B cell (primary cell): ENCODE data around the gene MCCD1. TPM values are rescaled to one million over a fixed set of nuclear protein-coding genes. Genes with fewer than 3 reads are reported as not detected.

Experiments used
- ATAC-seq: fragments of 200-7000 bp; cut with Tn5 transposase; one replicate; pipeline ENCODE4 v1.10.0; 2021; ENCODE audit warnings: low read depth, mild to moderate bottlenecking, moderate number of reproducible peaks, moderate library complexity
- CTCF ChIA-PET: fragments of 350-600 bp; sonication (Branson Sonifier 250); formaldehyde crosslinking; loops from one replicate; lab custom pipeline; 2021; ENCODE audit warnings: antibody characterized with exemption, inconsistent platforms; lab: Charles Lee
- POLR2A ChIA-PET: fragments of 350-600 bp; sonication (Branson Sonifier 250); formaldehyde crosslinking; loops from one replicate; lab custom pipeline; 2021; ENCODE audit warnings: antibody characterized with exemption; lab: Charles Lee
- DNase-seq: peaks from one replicate; pipeline ENCODE4 v3.0.0; 2013
- H2AFZ ChIP-seq: 2 replicates; pipeline ENCODE4 v1.6.1; 2012; ENCODE audit warnings: mild to moderate bottlenecking, low read depth, low read length; ENCODE audit not compliant: insufficient read depth, poor library complexity, severe bottlenecking
- H3K27ac ChIP-seq, 2 donors: 1 replicate in 1 of 2; 2 replicates in 1 of 2; pipeline ENCODE4 v1.5.1; 2012 to 2013; ENCODE audit warnings: low read length in 2 of 2, mild to moderate bottlenecking in 2 of 2, moderate library complexity in 1 of 2
- H3K27me3 ChIP-seq, 4 experiments: fragments of 200-600 bp in 1 of 4; sonication (generic) in 1 of 4; replicated peaks in 1 of 4; 1 replicate in 2 of 4; 2 replicates in 2 of 4; pipeline versions ENCODE4 v1.6.1 to v1.7.0; 2013 to 2016; ENCODE audit warnings: low read length in 3 of 4, mild to moderate bottlenecking in 2 of 4, mixed read lengths in 1 of 4, moderate library complexity in 1 of 4; ENCODE audit not compliant: insufficient read depth in 4 of 4, control insufficient read depth in 3 of 4; ENCODE audit errors: control extremely low read depth in 1 of 4
- H3K36me3 ChIP-seq, 2 experiments: replicated peaks in 1 of 2; 1 replicate in 1 of 2; 2 replicates in 1 of 2; pipeline versions ENCODE4 v1.6.1 to v1.7.1; 2013; ENCODE audit warnings: low read length in 1 of 2; ENCODE audit not compliant: insufficient read depth in 2 of 2, control insufficient read depth in 1 of 2; ENCODE audit errors: control extremely low read depth in 1 of 2, extremely low read depth in 1 of 2
- H3K4me1 ChIP-seq, 2 donors: fragments of 200-600 bp in 1 of 2; sonication (generic) in 1 of 2; 1 replicate in 1 of 2; 2 replicates in 1 of 2; pipeline versions ENCODE4 v1.5.1 to v1.6.1; 2013 to 2017; ENCODE audit warnings: low read length in 2 of 2; ENCODE audit not compliant: control insufficient read depth in 2 of 2, insufficient read depth in 2 of 2
- H3K4me2 ChIP-seq: replicated peaks from 2 replicates; pipeline ENCODE3; 2012; ENCODE audit warnings: mild to moderate bottlenecking, low read depth, low read length; ENCODE audit not compliant: poor library complexity, severe bottlenecking
- H3K4me3 ChIP-seq, 5 experiments: fragments of 200-600 bp in 1 of 5; sonication (generic) in 1 of 5; 1 replicate in 3 of 5; 2 replicates in 2 of 5; pipeline versions ENCODE4 v1.5.1 to v1.7.0; 2011 to 2016; ENCODE audit warnings: low read length in 4 of 5, mild to moderate bottlenecking in 4 of 5, low read depth in 2 of 5, control low read depth in 1 of 5, moderate library complexity in 1 of 5; ENCODE audit not compliant: insufficient read depth in 1 of 5; ENCODE audit errors: control extremely low read depth in 1 of 5, extremely low read depth in 1 of 5
- H3K79me2 ChIP-seq: fragments of 200-600 bp; sonication (generic); one replicate; pipeline ENCODE4 v1.6.0; 2016; ENCODE audit warnings: low read length; ENCODE audit not compliant: control insufficient read depth, insufficient read depth
- H3K9ac ChIP-seq: fragments of 200-600 bp; sonication (generic); 2 replicates; pipeline ENCODE4 v1.6.1; 2017; ENCODE audit warnings: mild to moderate bottlenecking, low read length, moderate library complexity
- H3K9me3 ChIP-seq, 3 donors: one replicate each; pipeline versions ENCODE4 v1.6.1 to v1.7.1; 2013; ENCODE audit warnings: low read length in 2 of 3; ENCODE audit not compliant: control insufficient read depth in 2 of 3, insufficient read depth in 1 of 3; ENCODE audit errors: control extremely low read depth in 1 of 3
- H4K20me1 ChIP-seq: 2 replicates; pipeline ENCODE4 v1.6.0; 2012; ENCODE audit warnings: mild to moderate bottlenecking, low read length; ENCODE audit not compliant: insufficient read depth, control insufficient read depth, poor library complexity, severe bottlenecking
- H3K27ac Mint-ChIP-seq: one replicate; pipeline ENCODE4 v1.8.0; 2021; ENCODE audit warnings: mixed read lengths
- H3K27me3 Mint-ChIP-seq: one replicate; pipeline ENCODE4 v1.8.0; 2021; ENCODE audit warnings: mixed read lengths
- H3K4me1 Mint-ChIP-seq: one replicate; pipeline ENCODE4 v1.8.0; 2021; ENCODE audit warnings: mixed read lengths
- H3K4me3 Mint-ChIP-seq: one replicate; pipeline ENCODE4 v1.8.0; 2021; ENCODE audit warnings: mixed read lengths
- H3K9me3 Mint-ChIP-seq: one replicate; pipeline ENCODE4 v1.8.0; 2022; ENCODE audit warnings: mixed read lengths; ENCODE audit not compliant: insufficient read depth
- EZH2 ChIP-seq: IDR thresholded peaks from 2 replicates; pipeline ENCODE4 v1.6.1; 2012; ENCODE audit warnings: borderline replicate concordance, low read depth, mild to moderate bottlenecking, moderate library complexity, low read length; ENCODE audit not compliant: insufficient read depth, poor library complexity, severe bottlenecking
- WGBS: methylation state at CpG from one replicate; pipeline ENCODE4 v1.1.5; 2013; ENCODE audit warnings: missing lambda C conversion rate; ENCODE audit not compliant: insufficient coverage; 5-methylcytosine and 5-hydroxymethylcytosine counted together
- intact Hi-C: fragments of 100-400 bp; cut with micrococcal nuclease; formaldehyde crosslinking; loops from one replicate; pipeline ENCODE4 v1.10.0; 2022
- polyA plus RNA-seq: library from polyadenylated mRNA; depleted of rRNA; stranded (reverse); fragments of >200 nt; gene quantifications from 2 replicates; pipeline ENCODE4 v1.2.3, GENCODE V29; 2012
- total RNA-seq, 2 donors: library from RNA; stranded (reverse); fragments of 120-200 nt in 1 of 2; gene quantifications; 1 replicate in 1 of 2; 2 replicates in 1 of 2; pipeline versions ENCODE4 v1.2.3 to v1.2.4, GENCODE V29; 2013 to 2022
- TF ChIP-seq, protein P1 (sequence below): fragments of 200-600 bp; IDR thresholded peaks from one replicate; pipeline ENCODE4 v1.8.0; 2022; ENCODE audit warnings: antibody characterized with exemption, mild to moderate bottlenecking

MCCD1 gene
- total and polyA plus RNA-seq, 2 donors (not counting 1 experiment from before 2014, with no cell fraction given): not detected

DNA sequence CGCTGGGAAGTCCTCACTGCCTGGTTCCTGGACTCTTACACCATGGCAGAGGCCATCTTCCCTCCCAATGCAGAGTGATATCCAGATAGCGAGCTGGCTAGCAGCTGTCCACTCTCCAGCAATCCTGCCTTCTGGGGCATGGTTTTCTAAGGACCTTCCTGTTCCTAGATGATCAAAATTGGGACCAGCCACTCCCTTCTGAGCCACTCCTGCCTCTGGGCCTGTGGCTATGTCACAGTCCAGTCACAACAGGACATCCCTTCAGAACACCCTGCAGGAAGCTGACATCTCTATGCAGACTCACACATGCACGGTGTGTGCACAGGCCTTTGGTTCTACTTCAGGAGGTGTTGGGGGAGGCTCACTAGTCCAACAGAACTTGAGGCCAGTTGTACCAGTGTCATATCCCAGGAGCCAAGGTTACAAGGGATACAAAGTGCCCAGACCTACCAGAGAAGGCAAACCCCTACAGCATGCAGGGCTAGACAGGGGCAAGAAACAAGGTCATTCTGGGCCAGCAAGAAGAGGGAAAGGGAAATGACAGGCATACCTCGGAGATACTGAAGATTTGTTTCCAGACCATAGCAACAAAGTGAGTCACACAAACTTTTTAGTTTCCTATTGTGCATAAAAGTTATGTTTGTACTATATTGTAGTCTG lies 2.7 kb upstream of the MCCD1 start:
- Histone ChIP-seq H3K36me3 (peaks cover 0 to 13% of the 10 kb centered on the region in 2 experiments), H3K27me3 (no peaks in the 10 kb centered on the region), H3K9me3 (no peaks in the 10 kb centered on the region), H4K20me1 (peaks cover 14% of the 10 kb centered on the region), H3K27ac (no peak overlapping the region), H3K4me2 (no peak overlapping the region), H3K4me3 (no peak overlapping the region), H3K9ac (no peak overlapping the region), H3K79me2 (no peaks in the 10 kb centered on the region), H3K4me1 (no peaks in the 10 kb centered on the region), H2AFZ (no peak overlapping the region)
- Mint-ChIP-seq H3K4me3 (no peak overlapping the region), H3K9me3 (no peaks in the 10 kb centered on the region), H3K27ac (no peak overlapping the region), H3K27me3 (no peaks in the 10 kb centered on the region), H3K4me1 (peaks cover 2% of the 10 kb centered on the region)
- ATAC-seq (no peak), DNase-seq (no peak)
- CTCF ChIA-PET: no interaction called here
- intact Hi-C loops: no loop called here
- WGBS: 100% methylated on average over 2 of the region's 4 CpGs
- POLR2A ChIA-PET: interaction anchor here (0.6 kb wide), 1 partner anchor 10 kb away, joined by 3 read pairs; no protein-coding TSS in a partner anchor
- no peak for TF ChIP-seq EZH2
- TF ChIP-seq, protein P1, sequence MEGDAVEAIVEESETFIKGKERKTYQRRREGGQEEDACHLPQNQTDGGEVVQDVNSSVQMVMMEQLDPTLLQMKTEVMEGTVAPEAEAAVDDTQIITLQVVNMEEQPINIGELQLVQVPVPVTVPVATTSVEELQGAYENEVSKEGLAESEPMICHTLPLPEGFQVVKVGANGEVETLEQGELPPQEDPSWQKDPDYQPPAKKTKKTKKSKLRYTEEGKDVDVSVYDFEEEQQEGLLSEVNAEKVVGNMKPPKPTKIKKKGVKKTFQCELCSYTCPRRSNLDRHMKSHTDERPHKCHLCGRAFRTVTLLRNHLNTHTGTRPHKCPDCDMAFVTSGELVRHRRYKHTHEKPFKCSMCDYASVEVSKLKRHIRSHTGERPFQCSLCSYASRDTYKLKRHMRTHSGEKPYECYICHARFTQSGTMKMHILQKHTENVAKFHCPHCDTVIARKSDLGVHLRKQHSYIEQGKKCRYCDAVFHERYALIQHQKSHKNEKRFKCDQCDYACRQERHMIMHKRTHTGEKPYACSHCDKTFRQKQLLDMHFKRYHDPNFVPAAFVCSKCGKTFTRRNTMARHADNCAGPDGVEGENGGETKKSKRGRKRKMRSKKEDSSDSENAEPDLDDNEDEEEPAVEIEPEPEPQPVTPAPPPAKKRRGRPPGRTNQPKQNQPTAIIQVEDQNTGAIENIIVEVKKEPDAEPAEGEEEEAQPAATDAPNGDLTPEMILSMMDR: no peak

DNA sequence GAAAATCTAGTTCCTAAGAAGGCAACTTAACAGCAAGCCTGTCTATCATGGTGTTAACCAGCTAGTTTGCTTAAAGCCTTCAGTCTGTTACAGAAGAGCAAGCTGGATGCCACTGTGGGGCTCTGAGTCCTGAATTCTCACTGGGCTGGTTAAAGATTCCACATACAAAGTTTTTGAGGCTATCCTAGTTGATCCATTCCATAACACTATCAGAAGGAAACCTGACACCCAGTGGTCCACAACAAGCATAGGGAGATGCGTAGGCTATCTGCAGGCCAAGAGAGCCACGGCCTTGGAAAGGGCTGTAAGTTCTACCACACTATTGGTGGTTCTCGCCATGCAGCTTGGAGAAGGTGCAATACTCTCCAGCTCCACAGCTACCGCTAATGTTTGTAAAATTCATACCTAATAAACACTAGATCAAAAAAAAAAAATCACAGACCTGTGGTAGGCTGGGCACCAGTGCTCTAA lies 420 bp upstream of the MCCD1 start:
- H3K4me3 Mint-ChIP-seq: no peak overlapping the region
- no peaks in the 10 kb centered on the region for H3K27me3 Mint-ChIP-seq
- POLR2A ChIA-PET: interaction anchor here (0.7 kb wide), 3 partner anchors 13 to 34 kb away, joined by 3 to 8 read pairs (median 3); no protein-coding TSS in a partner anchor
- intact Hi-C loops: no loop called here
- Histone ChIP-seq H3K9ac (no peak overlapping the region), H4K20me1 (peaks cover 34% of the 10 kb centered on the region), H3K4me1 (no peaks in the 10 kb centered on the region), H3K27ac (no peak overlapping the region), H3K36me3 (peaks cover 0 to 34% of the 10 kb centered on the region in 2 experiments), H3K9me3 (no peaks in the 10 kb centered on the region), H2AFZ (no peak overlapping the region), H3K4me2 (no peak overlapping the region), H3K4me3 (no peak overlapping the region), H3K27me3 (no peaks in the 10 kb centered on the region), H3K79me2 (no peaks in the 10 kb centered on the region)
- DNase-seq (no peak), ATAC-seq (no peak)
- 95% methylated on average over 4 of the region's 4 CpGs for WGBS
- H3K4me1 Mint-ChIP-seq: peaks cover 8% of the 10 kb centered on the region
- no peaks in the 10 kb centered on the region for H3K9me3 Mint-ChIP-seq
- no peak overlapping the region for H3K27ac Mint-ChIP-seq
- TF ChIP-seq, protein P1: no peak
- no peak for TF ChIP-seq EZH2
- CTCF ChIA-PET: interaction anchor here (0.7 to 1.8 kb wide), 3 partner anchors 13 to 242 kb away, joined by 3 to 6 read pairs (median 3); partner anchors contain the start of gene DDX39B
